RWPE1 (cell line): ENCODE results near the gene FBN2.
A peak's percentile ranks its signal among the peaks of the same experiment; 100 is the strongest.

Experiments
- CTCF ChIA-PET: fragments of 350-600 bp; sonication (Branson Sonifier 250); formaldehyde crosslinking; extraction: SDS; loops from one replicate; lab custom pipeline; 2021; lab: Yijun Ruan, JAX
- POLR2A ChIA-PET: fragments of 400-600 bp; formaldehyde crosslinking; extraction: SDS; loops from one replicate; lab custom pipeline; 2020; ENCODE audit warnings: antibody characterized with exemption; ENCODE audit not compliant: low non-redundant PET; lab: Yijun Ruan, JAX
- DNase-seq: peaks from one replicate; pipeline ENCODE4 v3.0.0; 2012; ENCODE audit warnings: low spot score
- H3K27ac ChIP-seq: fragments of 450-650 bp; 2 replicates; pipeline ENCODE4 v1.5.1; 2017
- CTCF ChIP-seq: fragments of 450-650 bp; conservative IDR thresholded peaks from 2 replicates; pipeline ENCODE4 v1.5.1; 2017; ENCODE audit warnings: low read depth, mild to moderate bottlenecking

FBN2 gene

GRCh38 chr5:128273736-128274135, 264.3 kb downstream of the FBN2 start:
- POLR2A ChIA-PET, result no interaction called here
- H3K27ac ChIP-seq, result no peak overlapping the region
- no peak for DNase-seq
- no peak for TF ChIP-seq CTCF
- CTCF ChIA-PET, result interaction anchor here (0.6 kb wide), 1 partner anchor 283 kb away, joined by 3 read pairs; no protein-coding TSS in a partner anchor

GRCh38 chr5:128271859-128272464, 266.1 kb downstream of the FBN2 start:
- CTCF ChIA-PET, result interaction anchor here (0.6 kb wide), 1 partner anchor 60 kb away, joined by 3 read pairs; no protein-coding TSS in a partner anchor
- no peak overlapping the region for H3K27ac ChIP-seq
- DNase-seq, result peak; percentile 63
- no peak for TF ChIP-seq CTCF
- POLR2A ChIA-PET, result no interaction called here

- CTCF ChIA-PET, result no interaction called here
- no peak overlapping the region for H3K27ac ChIP-seq
- POLR2A ChIA-PET, result no interaction called here
- TF ChIP-seq CTCF, result no peak
- DNase-seq, result no peak
Measured at GRCh38 chr5:128271071-128271470, 267.0 kb downstream of the FBN2 start.

- CTCF ChIA-PET, result no interaction called here
- H3K27ac ChIP-seq, result no peak overlapping the region
- POLR2A ChIA-PET, result no interaction called here
- TF ChIP-seq CTCF, result no peak
- no peak for DNase-seq
Measured at GRCh38 chr5:128264564-128265360, 273.3 kb downstream of the FBN2 start.

GRCh38 chr5:128263357-128263756, 274.7 kb downstream of the FBN2 start:
- ChIA-PET CTCF (interaction anchor here (0.6 kb wide), 1 partner anchor 804 kb away, joined by 3 read pairs; no protein-coding TSS in a partner anchor), POLR2A (no interaction called here)
- TF ChIP-seq CTCF, result no peak
- DNase-seq, result no peak
- no peak overlapping the region for H3K27ac ChIP-seq

GRCh38 chr5:128262911-128263310, 275.1 kb downstream of the FBN2 start:
- no peak for TF ChIP-seq CTCF
- POLR2A ChIA-PET, result no interaction called here
- CTCF ChIA-PET, result no interaction called here

More at GRCh38 chr5:128262911-128263310, 275.1 kb downstream of the FBN2 start:
- H3K27ac ChIP-seq, result no peak overlapping the region
- DNase-seq, result no peak
